SU-DHL-6 (cell line): ENCODE measurements around the gene OXSR1.

Experiments used
- H2AFZ ChIP-seq: fragments of 200-600 bp; sonication (generic); 2 replicates; pipeline ENCODE4 v1.6.1; 2014; ENCODE audit warnings: low read depth, mild to moderate bottlenecking, moderate library complexity, mixed read lengths, antibody characterized with exemption, low read length; ENCODE audit not compliant: severe bottlenecking
- H3F3A ChIP-seq: fragments of 200-600 bp; shearing (Covaris generic); 2 replicates; pipeline ENCODE4 v1.6.0; 2016; ENCODE audit warnings: antibody characterized with exemption, mild to moderate bottlenecking; ENCODE audit not compliant: insufficient read depth
- H3K27ac ChIP-seq: fragments of 200-600 bp; sonication (generic); 2 replicates; pipeline ENCODE4 v1.5.1; 2016; ENCODE audit warnings: low read depth, mild to moderate bottlenecking, low read length, moderate library complexity, mixed read lengths
- H3K27me3 ChIP-seq: fragments of 200-600 bp; sonication (generic), shearing (Covaris generic); 2 replicates; pipeline ENCODE4 v1.6.0; 2014; ENCODE audit warnings: mild to moderate bottlenecking, low read length
- H3K36me3 ChIP-seq: fragments of 200-600 bp; sonication (generic); 2 replicates; pipeline ENCODE4 v1.6.1; 2014; ENCODE audit warnings: mild to moderate bottlenecking, low read length, mixed read lengths
- H3K4me2 ChIP-seq: fragments of 300-600, 200-600 bp; shearing (Covaris generic), sonication (generic); 2 replicates; pipeline ENCODE4 v1.6.0; 2014; ENCODE audit warnings: low read length, low read depth, mild to moderate bottlenecking; ENCODE audit not compliant: poor library complexity, severe bottlenecking
- H3K4me3 ChIP-seq: fragments of 200-600 bp; sonication (generic); 2 replicates; pipeline ENCODE4 v1.5.1; 2014; ENCODE audit warnings: antibody characterized with exemption, low read length, mild to moderate bottlenecking, mixed read lengths; ENCODE audit not compliant: insufficient read depth, poor library complexity, severe bottlenecking
- H3K79me2 ChIP-seq: fragments of 200-600 bp; sonication (generic); 2 replicates; pipeline ENCODE4 v1.6.1; 2014; ENCODE audit warnings: mild to moderate bottlenecking, low read length, moderate library complexity; ENCODE audit not compliant: insufficient read depth
- H3K9ac ChIP-seq: fragments of 200-600 bp; sonication (generic); 2 replicates; pipeline ENCODE4 v1.7.0; 2014; ENCODE audit warnings: mild to moderate bottlenecking, low read length
- H3K9me2 ChIP-seq: fragments of 200-600 bp; sonication (generic); replicated peaks from 2 replicates; pipeline ENCODE4 v1.6.1; 2014; ENCODE audit warnings: low read length; ENCODE audit not compliant: insufficient read depth
- H3K9me3 ChIP-seq: fragments of 200-600 bp; sonication (generic); 2 replicates; pipeline ENCODE4 v1.6.1; 2014; ENCODE audit warnings: low read length, mixed read lengths; ENCODE audit not compliant: insufficient read depth
- H4K20me1 ChIP-seq: fragments of 200-600 bp; sonication (generic); 2 replicates; pipeline ENCODE4 v1.6.1; 2014; ENCODE audit warnings: low read depth, mild to moderate bottlenecking, antibody characterized with exemption, low read length, moderate library complexity, mixed read lengths
- CTCF ChIP-seq: fragments of 200-600 bp; sonication (generic); IDR thresholded peaks from one replicate; pipeline ENCODE4 v1.5.1; 2017; ENCODE audit warnings: antibody characterized with exemption, mild to moderate bottlenecking, low read length, moderate library complexity; ENCODE audit not compliant: insufficient read depth, poor library complexity, severe bottlenecking
- EZH2phosphoT487 ChIP-seq: fragments of 200-600 bp; sonication (generic), shearing (Covaris generic); conservative IDR thresholded peaks from 2 replicates; pipeline ENCODE4 v1.6.1; 2018; ENCODE audit warnings: mild to moderate bottlenecking, antibody characterized with exemption, low read length, moderate library complexity, mixed read lengths

The OXSR1 gene

GRCh38 chr3:38139191-38139590 is 26.1 kb upstream of the OXSR1 start:
- H3K9me2 ChIP-seq = no peaks in the 10 kb centered on the region
- H3K4me3 ChIP-seq = peak overlapping the region; percentile 78
- no peaks in the 10 kb centered on the region for H3F3A ChIP-seq
- peak overlapping the region; percentile 68 for H3K4me2 ChIP-seq
- peak overlapping the region; percentile 46 for H3K27ac ChIP-seq
- H3K9me3 ChIP-seq = no peaks in the 10 kb centered on the region
- no peaks in the 10 kb centered on the region for H4K20me1 ChIP-seq
- no peaks in the 10 kb centered on the region for H3K27me3 ChIP-seq
- peak overlapping the region; percentile 86 for H3K9ac ChIP-seq
- TF ChIP-seq EZH2phosphoT487 = no peak
- no peak for TF ChIP-seq CTCF
- H3K79me2 ChIP-seq = peaks cover 15% of the 10 kb centered on the region
- peak overlapping the region; percentile 38 for H2AFZ ChIP-seq
- no peaks in the 10 kb centered on the region for H3K36me3 ChIP-seq

GRCh38 chr3:38139652-38140051 is 25.7 kb upstream of the OXSR1 start:
- Histone ChIP-seq H3K27me3 (no peaks in the 10 kb centered on the region), H3K36me3 (no peaks in the 10 kb centered on the region), H2AFZ (no peak overlapping the region), H3K9me3 (no peaks in the 10 kb centered on the region), H3F3A (no peaks in the 10 kb centered on the region), H4K20me1 (no peaks in the 10 kb centered on the region), H3K9me2 (no peaks in the 10 kb centered on the region), H3K4me2 (peak overlapping the region; percentile 68), H3K27ac (peak overlapping the region; percentile 46; the same call in 1 of the 2 replicates), H3K9ac (peak overlapping the region; percentile 86), H3K79me2 (peaks cover 15% of the 10 kb centered on the region), H3K4me3 (peak overlapping the region; percentile 78)
- no peak for TF ChIP-seq CTCF
- no peak for TF ChIP-seq EZH2phosphoT487

DNA sequence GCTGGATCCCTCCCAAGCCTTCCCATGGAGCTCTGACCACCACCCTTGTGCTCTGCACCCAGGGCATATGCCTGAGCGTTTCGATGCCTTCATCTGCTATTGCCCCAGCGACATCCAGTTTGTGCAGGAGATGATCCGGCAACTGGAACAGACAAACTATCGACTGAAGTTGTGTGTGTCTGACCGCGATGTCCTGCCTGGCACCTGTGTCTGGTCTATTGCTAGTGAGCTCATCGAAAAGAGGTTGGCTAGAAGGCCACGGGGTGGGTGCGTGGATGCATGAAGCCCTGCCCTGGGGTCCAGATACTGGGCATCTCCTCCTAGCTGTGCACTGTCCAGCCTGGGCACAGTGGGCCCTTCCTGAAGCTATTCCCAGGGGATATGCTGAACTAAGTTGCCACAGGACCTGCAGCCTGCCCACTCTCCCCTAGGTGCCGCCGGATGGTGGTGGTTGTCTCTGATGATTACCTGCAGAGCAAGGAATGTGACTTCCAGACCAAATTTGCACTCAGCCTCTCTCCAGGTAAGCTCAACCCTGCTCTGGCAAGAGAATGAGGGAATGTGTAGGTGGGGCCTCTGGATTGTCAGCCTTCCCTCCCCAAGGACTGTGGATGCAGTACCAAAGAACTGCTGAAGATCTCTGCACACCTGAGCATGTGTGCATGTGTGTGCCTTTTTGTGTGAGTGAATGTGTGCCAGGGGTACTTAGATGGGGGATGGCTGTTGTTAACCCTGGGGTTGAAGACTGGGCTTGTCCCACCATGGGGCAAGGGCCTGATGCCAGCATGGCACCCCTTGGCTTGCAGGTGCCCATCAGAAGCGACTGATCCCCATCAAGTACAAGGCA is 24.8 kb upstream of the OXSR1 start:
- Histone ChIP-seq H3K27ac (no peak overlapping the region), H3K9me3 (no peaks in the 10 kb centered on the region), H4K20me1 (no peaks in the 10 kb centered on the region), H3K4me3 (no peak overlapping the region), H3K79me2 (peaks cover 15% of the 10 kb centered on the region), H3K27me3 (no peaks in the 10 kb centered on the region), H3K9ac (no peak overlapping the region), H3K4me2 (no peak overlapping the region), H2AFZ (no peak overlapping the region), H3K36me3 (no peaks in the 10 kb centered on the region), H3F3A (no peaks in the 10 kb centered on the region), H3K9me2 (no peaks in the 10 kb centered on the region)
- TF ChIP-seq CTCF (no peak), EZH2phosphoT487 (no peak)
